ENCODE data around the gene NR5A2.

Gene NR5A2

DNA sequence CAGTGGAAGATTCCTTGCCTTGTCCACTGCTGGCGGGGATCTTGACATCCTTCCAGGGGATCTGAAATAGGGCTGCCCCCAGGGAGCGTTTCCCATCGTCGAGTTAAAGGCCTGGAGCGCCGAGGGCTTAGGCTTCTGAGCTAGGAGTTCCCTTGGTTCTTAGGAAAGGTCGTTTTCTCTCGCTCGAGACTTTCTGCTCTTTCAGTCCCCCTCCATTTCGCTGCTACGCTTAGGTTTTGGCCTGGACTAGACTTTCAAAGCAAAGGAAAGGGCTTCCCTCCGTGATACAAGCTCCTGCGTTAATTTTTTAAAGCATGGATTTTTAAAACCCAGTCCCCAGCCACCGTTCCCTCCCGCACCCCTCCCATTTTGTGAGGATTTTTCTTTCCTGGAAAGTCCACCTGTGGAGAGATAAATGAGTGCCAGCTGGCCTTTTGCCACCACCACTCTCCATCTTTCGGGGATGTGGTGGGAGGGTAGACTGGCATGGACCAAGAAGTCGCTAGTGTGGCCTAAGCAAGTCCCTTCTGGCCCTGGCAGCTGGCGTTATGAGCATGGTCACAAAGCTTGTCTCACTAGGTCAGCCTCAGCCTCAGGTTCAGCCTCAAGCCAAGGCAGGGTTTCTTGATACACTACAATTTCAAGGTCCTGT lies 9.2 kb downstream of the NR5A2 start:
- DNase-seq (ENCODE audit: low read depth), result no peak

DNA sequence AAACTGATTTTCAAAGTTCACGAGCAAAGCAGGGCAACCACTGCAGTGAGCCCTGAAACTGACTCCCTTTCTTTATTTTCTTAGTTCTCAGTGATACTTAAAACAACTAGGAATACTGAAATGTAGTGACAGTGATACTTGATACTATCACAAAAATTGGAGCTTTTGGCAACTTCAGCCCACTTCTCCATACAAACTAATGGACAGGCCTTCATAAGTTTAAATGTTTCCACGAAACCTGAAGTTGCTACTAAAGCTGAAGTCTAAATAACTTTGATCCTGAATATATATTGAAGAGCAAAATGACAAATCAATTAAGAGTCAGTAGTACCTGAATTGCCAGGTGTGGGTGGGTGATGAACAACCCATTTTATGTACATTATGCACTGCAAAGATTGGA lies 10.0 kb downstream of the NR5A2 start:
- DNase-seq (ENCODE audit: low read depth), result no peak

DNA sequence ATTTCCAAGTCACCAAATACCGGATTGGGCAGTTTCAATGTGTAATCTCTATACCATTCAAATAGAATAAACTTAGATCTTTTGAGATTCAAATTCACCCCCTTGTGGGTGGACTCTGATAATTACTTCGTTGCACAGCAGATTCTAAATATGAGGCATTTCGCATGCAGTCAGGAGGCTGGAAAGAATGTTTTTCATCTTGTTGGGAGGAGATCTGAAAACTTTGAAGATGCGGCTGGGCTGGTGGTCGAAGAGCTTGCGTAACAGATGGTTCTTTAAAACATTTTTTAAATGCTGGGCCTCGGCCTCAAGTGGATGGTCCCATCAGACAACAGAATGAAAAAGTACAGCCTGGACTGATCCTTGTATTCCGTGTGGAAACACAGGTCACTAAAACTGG lies 10.4 kb downstream of the NR5A2 start:
- no peak for DNase-seq (ENCODE audit: low read depth)

DNA sequence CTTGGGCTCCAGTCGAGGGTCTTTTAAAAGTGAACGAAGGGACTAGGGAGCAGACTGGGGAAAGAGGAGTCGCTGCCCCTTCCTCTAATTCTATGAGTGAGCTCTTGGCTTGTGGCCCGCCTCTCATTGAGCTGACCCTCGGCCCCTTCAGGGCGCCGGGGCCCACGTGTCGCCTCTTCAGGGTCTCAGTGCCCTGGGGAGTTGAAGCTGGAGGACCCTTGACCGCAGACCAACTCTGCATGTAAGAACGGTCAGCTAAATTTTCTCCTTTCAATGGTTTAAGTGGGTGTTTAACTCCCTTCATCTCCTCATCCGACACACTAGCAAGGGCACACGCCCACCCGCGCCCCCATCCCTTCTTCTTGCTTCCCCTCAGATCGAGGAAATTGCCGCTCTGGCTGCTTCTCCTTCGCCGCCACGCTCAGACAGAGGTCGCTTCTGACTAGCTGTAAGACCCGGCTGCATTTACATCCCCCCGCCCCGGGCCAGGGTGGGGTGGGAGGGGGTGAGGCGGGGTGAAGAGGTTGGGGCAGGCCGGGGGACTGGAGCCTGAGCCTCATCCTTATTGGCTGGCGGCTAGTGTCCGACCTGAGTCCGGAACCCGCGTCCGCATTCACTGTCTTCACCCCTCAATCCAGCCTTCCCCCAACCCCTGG lies 10.9 kb downstream of the NR5A2 start:
- DNase-seq (ENCODE audit: low read depth), result no peak

DNA sequence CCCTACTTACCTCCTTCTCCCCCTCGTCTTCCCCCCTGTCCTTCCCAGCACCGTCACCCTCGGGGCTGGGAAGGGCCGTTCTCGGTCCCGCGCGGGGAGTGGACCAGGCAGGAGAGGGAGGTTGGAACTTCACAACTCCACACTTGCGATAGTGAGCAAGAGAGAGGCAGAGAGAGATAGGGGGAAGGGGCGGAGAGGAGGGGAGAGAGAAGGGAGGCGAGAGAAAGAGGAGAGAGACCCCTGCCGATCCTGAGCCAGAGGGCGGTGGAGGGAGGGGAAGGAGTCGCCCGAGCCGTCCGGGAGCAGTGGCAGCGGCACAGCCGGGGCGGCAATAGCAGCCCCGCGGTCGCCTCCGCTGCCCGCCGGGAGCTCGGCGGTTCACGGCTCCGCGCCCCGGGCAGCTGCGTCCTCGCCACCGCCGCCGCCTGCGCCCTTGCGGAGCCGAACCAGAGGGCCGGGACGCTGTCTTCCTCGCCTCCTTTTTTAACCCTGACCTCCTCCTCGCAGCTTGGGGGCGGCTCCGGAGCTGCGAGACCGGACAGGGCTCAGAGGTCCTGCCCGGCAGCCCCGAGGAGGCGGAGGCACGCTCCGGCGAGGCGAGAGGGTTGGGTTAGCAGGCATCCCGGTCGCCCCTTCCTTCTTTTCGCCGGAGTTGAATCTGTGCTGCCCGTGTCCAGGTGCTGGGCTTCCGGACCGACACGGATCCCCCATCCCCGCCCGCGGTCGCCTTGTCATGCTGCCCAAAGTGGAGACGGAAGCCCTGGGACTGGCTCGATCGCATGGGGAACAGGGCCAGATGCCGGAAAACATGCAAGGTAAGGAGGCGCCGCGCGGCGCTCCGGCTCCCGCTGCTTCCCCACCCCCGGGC lies 11.7 kb downstream of the NR5A2 start:
- peak; percentile 27 for DNase-seq (ENCODE audit: low read depth)

DNA sequence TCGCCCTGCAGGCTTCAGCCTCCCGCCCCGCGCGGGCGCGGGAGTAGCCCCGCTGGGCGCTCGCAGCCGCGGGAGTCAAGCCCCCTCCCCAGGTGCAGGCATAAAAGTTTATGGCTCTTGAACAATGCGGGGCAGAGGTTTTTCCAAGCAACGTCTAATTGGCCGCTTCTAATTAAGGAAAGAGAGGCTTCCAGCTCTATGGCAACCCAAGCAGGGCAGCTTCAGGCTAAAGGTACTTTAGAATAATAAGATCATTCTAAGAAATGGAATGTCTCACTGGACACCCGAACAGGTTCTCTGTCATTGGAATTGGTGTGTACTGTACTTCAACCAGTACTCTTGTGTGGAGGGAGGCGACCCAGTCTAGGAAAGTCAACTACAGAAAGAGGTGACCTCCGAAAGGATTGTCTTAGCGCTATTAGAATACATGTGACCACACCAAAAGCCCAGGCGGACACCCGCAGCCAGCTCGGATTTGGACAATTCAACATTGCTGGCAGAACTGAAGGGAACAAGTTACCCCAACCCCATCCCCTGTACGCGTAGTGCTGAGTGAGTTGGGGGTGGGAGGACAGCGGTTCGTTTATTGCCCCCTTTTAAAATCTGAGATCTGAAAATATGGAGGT lies 12.5 kb downstream of the NR5A2 start:
- no peak for DNase-seq (ENCODE audit: low read depth)

DNA sequence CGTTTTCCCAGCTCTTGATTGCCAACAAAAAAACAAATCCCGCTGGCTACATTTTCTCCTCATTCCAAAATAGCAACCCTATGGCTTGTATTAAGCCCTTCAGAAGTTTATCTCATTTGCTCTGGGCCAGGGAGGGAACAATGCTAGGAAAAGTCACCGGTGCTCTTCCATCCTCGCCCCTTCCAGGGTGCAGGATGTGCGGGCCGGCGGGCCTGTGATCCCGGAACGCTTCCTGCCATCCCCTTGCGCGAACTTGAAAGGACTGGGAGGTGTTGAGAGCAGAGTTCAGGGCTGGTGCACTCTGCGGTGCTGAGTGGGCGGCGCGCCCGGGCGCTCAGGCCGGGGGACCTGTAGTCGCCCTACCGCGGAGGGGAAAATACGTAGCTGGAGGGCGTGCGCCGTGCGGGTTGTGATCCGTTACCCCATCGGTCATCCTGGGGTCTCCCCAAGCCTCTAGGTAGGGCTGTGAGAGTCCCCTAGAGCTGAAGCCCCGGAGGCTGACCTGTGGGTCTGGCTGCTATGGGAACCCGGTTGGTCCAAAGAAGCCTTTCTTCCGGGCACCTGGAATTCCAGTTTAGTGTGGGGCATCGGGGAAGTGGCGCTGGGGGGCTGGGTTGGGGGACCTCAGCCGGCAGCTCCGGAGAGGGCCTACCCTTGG lies 13.1 kb downstream of the NR5A2 start:
- no peak for DNase-seq (ENCODE audit: low read depth)

DNA sequence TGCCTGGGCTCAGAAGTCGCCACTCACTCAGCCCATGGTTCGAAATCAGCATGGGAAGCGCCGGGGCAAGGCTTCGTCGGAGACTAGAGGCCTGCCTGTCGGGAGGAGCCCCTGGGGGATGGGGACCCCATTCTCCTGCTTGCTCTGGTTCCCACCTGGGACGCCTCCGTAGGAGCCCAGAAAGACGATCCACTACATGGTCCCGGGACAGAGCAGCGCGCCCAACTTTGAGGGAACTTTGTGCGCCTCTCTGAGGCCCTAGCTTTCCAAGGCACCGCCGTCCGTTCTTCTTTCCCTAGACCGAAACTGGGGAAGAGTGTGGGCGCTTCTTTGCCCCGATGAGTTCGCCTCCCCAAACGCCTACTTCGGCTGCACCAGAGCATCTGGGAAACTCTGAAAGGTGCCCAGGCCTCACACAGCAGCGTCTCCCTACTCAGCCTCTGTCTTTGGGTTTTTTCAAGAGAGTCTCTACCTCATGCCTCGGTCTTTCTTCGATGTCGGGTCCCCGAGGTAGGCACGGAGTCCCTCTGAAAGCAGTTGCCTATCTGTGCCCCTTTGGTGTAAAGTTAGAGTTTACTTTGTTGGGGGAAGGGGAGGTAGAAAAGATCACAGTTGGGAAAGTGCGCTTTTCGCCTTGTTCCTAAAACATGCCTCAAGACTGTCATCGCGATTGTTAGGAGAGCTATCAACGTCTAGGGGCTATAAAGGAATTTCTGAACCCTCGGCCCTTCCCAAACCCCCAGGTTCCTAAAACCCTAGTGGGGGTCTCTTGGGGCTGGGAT lies 14.0 kb downstream of the NR5A2 start:
- no peak for DNase-seq (ENCODE audit: low read depth)

DNA sequence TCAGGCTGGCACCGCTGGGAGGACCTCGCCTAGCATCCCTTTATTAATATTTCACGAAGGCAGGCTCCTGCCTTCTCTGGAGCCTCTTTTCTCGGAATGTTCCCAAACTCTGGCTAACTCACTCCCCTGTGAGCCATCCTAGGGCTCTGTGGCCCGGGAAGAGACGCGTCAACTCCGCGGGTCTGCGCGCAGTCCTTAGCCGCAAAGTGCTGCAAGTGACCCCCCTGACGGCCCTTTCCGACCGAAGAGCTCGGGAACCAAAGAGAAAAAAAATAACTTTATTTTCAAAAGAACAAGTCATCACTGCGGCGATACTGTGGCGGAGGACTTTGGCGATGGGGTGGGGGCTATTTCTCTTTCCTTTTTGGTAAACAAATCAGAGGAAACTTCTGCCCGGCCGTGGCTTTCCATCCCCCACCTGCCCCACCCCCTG lies 14.6 kb downstream of the NR5A2 start:
- DNase-seq (ENCODE audit: low read depth), result no peak

DNA sequence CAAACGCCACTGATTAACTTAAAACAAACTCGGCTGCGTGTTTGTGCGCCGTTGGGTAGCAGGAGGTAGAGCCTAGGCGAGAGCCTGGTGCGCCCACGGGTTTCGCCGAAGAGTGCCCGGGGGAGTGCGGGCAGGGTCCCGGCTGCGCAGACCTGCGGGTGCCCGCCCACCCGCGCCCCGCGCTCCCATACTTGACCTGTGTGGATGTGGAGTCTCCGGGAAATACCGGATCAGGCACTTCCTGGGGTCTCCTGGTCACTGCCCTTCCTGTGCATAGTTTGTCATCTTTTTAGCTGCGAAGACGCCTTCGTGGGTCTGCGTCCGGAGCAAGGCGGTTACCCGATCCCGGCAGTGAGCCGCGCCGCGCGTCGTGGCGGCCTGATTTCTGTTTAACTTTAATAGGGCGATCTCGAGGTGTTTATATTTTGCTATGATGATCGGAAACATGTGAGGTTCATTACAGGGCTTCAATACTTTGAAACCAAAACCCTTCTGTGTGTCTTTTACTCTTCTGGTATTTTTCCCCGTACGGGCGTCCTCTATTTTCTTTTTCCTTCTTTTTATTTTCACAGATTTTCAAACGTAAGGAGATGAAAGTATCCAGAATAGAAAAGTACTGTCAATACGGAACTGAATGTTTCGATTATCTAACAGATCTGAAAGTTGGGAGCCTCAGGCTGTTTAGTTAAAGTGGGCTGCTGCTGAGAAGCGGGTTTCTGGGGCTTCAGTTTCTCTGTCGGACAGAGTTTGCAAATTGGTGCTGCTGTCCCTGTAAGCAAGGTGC lies 15.2 kb downstream of the NR5A2 start:
- DNase-seq (ENCODE audit: low read depth), result no peak

DNA sequence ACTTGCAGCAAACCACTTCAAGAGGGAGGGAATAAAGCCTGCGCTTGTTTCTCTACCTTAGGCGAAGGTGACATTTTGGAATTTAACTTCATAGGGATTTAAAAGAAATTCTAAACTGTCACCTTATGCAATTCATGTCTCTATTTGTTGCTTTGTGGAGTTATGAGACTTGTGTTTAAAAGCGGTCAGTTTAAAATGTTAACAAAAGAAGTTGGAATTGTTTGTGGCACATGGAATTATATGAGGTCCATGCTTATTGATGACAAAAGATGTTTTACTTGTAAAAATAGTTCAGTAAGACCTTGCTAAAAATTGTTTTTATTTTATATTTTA lies 15.8 kb downstream of the NR5A2 start:
- DNase-seq (ENCODE audit: low read depth), result no peak

DNA sequence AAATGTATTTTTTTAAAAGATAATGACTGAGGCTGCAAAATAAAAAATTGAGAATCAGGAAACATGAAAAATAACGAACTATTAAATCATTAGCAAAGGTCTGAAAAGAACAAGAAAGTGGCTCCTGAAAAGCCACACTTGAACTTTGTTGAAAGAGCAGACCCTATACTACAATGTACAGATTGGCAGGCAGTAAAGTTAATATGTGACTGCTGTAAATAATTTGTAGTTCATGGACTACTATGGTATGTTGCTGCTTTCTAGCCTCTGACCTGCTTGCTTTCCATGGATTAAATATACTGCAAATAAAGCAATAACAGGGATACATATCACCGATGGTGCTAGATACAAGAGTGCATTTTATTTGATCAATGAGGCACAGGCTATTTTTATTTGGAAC lies 18.6 kb downstream of the NR5A2 start:
- no peak for DNase-seq (ENCODE audit: low read depth)

DNA sequence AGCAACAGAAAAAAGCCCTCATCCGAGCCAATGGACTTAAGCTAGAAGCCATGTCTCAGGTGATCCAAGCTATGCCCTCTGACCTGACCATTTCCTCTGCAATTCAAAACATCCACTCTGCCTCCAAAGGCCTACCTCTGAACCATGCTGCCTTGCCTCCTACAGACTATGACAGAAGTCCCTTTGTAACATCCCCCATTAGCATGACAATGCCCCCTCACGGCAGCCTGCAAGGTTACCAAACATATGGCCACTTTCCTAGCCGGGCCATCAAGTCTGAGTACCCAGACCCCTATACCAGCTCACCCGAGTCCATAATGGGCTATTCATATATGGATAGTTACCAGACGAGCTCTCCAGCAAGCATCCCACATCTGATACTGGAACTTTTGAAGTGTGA lies 20.7 kb downstream of the NR5A2 start:
- DNase-seq (ENCODE audit: low read depth), result no peak

DNA sequence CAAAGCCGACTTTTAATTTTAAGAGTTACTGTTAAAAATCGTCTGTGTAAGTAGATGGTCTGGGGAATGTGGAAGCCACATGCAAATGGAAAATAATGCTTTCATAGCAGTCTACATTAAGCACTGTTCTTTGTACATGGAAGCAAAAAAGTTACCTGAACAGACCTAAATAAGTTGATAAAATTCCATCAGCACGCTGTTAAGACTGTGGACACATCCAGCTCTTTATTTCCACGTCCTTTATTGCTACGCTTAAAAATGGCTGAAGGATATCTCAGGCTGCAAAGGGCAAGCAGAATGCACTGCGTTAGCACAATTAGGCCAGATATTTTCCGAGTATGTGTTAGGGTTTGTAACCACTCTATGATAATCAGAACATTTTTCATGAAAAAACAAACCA lies 22.3 kb downstream of the NR5A2 start:
- no peak for DNase-seq (ENCODE audit: low read depth)

DNA sequence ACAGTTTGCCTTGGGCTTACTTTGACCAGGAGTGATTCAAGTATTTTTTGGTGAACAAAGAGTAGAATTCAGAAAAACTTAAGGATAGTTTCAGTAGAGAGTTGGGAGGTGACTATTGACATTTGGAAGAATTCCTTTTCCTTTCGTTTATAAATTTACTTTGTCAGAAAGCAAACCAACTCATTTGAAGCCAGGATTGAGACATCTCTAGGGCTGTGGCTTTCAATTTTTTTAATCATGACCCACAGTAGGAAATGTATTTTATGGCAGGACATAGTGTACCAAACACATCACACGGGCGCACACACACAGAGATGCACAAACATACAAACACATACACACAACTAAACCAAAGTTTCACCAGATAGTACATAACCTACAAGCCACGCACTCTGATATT lies 24.1 kb downstream of the NR5A2 start:
- peak; percentile 40 for DNase-seq (ENCODE audit: low read depth)

DNA sequence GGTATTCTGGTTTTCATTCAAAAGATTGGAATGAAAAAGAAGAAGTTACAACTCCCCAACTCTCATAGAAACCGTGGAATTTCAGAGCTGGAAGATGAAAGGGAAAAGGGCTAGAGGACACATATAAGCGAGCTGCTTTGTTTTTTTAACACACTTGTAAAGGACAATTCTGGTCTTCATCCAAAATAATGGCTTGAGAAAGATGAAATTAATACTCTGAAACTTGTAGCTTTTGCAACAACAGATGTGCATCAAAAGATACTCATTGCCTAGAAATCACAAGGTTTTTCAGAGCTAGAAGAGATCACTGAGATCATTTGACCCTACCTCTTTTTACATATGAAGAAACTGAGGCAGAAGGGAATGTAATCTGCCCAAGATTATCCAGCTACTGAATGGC lies 25.6 kb downstream of the NR5A2 start:
- DNase-seq (ENCODE audit: low read depth), result peak; percentile 82

DNA sequence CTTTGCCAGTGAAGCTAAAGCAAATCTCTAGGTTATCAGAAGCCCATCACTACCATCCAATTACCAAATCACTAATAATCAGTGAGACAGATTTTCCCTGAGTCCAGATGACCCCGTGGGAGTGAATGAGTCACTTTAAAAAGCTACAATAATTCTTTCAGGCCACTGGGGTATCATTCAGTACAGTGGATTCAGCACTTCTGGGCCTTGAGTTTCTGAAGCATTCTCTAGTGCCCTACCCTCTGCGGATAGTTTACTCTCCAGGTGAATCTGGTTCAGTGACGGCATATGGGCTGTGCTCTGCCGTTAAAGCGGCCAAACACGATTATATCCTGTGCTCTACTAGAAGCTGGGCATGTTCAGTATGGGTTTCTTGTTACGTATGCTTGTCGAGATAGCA lies 26.1 kb downstream of the NR5A2 start:
- DNase-seq (ENCODE audit: low read depth), result no peak

DNA sequence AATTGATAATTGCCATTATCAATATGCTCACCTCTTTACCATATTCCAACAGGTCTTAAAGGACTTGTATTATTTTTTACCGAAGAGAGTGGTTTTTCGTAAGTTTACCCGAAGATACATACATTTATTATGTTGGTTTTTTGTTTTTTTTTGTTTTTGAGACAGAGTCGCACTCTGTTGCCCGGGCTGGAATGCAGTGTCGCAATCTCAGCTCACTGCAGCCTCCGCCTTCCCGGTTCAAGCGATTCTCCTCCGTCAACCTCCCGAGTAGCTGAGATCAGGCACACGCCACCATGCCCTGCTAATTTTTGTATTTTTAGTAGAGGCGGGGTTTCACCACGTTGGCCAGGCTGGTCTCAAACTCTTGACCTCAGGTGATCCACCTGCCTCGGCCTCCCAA lies 30.8 kb downstream of the NR5A2 start:
- no peak for DNase-seq (ENCODE audit: low read depth)

DNA sequence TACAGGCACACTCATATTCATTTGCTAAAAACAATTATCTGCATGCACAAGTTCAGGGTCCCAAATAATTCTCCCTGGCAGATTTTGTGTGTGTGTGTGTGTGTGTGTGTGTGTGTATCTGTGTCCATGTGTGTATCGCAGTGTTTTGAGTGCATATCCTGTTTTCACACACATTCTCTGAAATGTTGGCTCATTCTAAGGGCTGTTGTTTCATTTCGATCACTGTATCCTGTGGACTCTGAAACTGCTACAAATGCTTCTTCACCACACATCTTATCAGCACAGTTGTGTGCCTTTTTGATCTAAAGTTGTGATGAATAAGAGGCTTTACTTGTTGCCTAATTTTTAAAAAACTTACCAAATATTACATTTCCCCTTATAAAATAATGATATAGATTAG lies 34.6 kb downstream of the NR5A2 start:
- no peak for DNase-seq (ENCODE audit: low read depth)

DNA sequence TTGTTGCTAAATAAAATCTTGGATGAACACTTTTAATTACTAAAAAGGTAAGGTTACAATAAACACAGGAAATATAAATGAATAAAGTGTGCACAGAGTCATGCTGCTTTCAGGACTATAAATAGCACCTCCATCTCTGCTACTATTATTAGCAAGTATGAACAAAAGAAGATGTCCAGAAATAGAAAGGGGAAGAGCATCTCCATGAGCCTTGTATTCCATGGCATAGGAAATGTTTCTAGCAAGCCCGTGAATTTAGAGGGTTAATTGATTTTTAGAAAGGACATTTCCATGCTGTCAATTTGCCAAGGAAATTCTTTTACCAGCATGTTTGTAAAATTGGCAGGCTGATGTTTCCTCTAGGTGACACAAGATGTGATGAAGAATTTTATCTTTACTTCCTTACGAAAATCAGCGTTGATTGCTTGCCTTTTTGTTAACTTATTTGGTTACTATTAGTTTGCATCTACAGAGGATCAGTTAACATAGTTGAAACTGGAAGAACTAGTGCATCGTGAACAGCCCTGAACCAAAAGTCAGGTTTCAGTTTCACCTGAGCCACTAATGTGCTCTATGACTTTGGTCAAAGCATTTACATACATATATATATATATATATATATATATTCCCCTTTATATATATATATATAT lies 45.3 kb downstream of the NR5A2 start:
- DNase-seq (ENCODE audit: low read depth), result no peak
